Upper lobe of left lung (tissue), 4 donors: ENCODE results near the gene RANBP9.

Experiments
- EP300 ChIP-seq, 4 donors: sonication (generic); formaldehyde crosslinking; IDR thresholded peaks; one replicate each; pipeline ENCODE4 v1.5.1; 2017; ENCODE audit warnings: antibody characterized with exemption in 4 of 4, control low read depth in 2 of 4
- TF ChIP-seq, protein P1 (sequence below), 6 experiments: fragments of 450-650 bp in 4 of 6; fragments of 200-600 bp in 2 of 6; sonication (generic) in 2 of 6; IDR thresholded peaks; one replicate each; pipeline ENCODE4 v1.5.1; 2016 to 2019; ENCODE audit warnings: antibody characterized with exemption in 6 of 6

GRCh38 chr6:13669476-13669875 lies 42.2 kb downstream of the RANBP9 start:
- TF ChIP-seq, protein P1, sequence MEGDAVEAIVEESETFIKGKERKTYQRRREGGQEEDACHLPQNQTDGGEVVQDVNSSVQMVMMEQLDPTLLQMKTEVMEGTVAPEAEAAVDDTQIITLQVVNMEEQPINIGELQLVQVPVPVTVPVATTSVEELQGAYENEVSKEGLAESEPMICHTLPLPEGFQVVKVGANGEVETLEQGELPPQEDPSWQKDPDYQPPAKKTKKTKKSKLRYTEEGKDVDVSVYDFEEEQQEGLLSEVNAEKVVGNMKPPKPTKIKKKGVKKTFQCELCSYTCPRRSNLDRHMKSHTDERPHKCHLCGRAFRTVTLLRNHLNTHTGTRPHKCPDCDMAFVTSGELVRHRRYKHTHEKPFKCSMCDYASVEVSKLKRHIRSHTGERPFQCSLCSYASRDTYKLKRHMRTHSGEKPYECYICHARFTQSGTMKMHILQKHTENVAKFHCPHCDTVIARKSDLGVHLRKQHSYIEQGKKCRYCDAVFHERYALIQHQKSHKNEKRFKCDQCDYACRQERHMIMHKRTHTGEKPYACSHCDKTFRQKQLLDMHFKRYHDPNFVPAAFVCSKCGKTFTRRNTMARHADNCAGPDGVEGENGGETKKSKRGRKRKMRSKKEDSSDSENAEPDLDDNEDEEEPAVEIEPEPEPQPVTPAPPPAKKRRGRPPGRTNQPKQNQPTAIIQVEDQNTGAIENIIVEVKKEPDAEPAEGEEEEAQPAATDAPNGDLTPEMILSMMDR (IDR thresholded peaks at IDR 0.05) = no peak
- TF ChIP-seq EP300 (IDR thresholded peaks at IDR 0.05) = no peak
